T follicular helper cell (primary cell): Measurements from ENCODE around the gene NCOA6.

Experiments used
- DNase-seq: peaks from one replicate; pipeline ENCODE4 v3.0.0-alpha.2; 2020; ENCODE audit warnings: low read depth
- total RNA-seq, 2 experiments: gene quantifications; one replicate each; lab custom pipeline; 2026; lab: John Stamatoyannopoulos, UW

The NCOA6 gene
- total RNA-seq: 17.8 to 35.2 reads per million in 2 experiments

GRCh38 chr20:34825530-34826362 lies at the start of gene NCOA6:
Gene NCOA6, minus strand, starts transcription at chr20:34825651. Its CDS starts 43,296 bp downstream, at chr20:34782355.
- peak; percentile 83 for DNase-seq

GRCh38 chr20:34874094-34874654 lies 48.7 kb upstream of the NCOA6 start:
- DNase-seq: peak; percentile 24

- no peak for DNase-seq
Observed at GRCh38 chr20:34873583-34874093, 48.2 kb upstream of the NCOA6 start.

- peak; percentile 82 for DNase-seq
Observed at GRCh38 chr20:34872622-34873224, 47.3 kb upstream of the NCOA6 start, which contains the start of gene GGT7. Gene GGT7, minus strand, starts transcription at chr20:34872856. Its CDS starts 41 bp downstream, at chr20:34872815.

GRCh38 chr20:34871966-34872621 lies 46.6 kb upstream of the NCOA6 start:
- no peak for DNase-seq

- DNase-seq: no peak
Observed at GRCh38 chr20:34871320-34871926, 46.0 kb upstream of the NCOA6 start.

- no peak for DNase-seq
Observed at GRCh38 chr20:34864216-34864615, 38.8 kb upstream of the NCOA6 start.

GRCh38 chr20:34863421-34863965 lies 38.0 kb upstream of the NCOA6 start:
- DNase-seq: no peak

GRCh38 chr20:34862724-34863123 lies 37.3 kb upstream of the NCOA6 start:
- DNase-seq: no peak

GRCh38 chr20:34861386-34862084 lies 36.1 kb upstream of the NCOA6 start:
- no peak for DNase-seq

- no peak for DNase-seq
Observed at GRCh38 chr20:34859826-34860545, 34.5 kb upstream of the NCOA6 start.

- DNase-seq: no peak
Observed at GRCh38 chr20:34859367-34859766, 33.9 kb upstream of the NCOA6 start.

- DNase-seq: no peak
Observed at GRCh38 chr20:34852298-34852697, 26.8 kb upstream of the NCOA6 start.

GRCh38 chr20:34850969-34851368 lies 25.5 kb upstream of the NCOA6 start:
- no peak for DNase-seq

GRCh38 chr20:34849778-34850177 lies 24.3 kb upstream of the NCOA6 start:
- DNase-seq: no peak

GRCh38 chr20:34848597-34848996 lies 23.1 kb upstream of the NCOA6 start:
- no peak for DNase-seq

- DNase-seq: no peak
Observed at GRCh38 chr20:34843421-34843820, 18.0 kb upstream of the NCOA6 start.

GRCh38 chr20:34842143-34842542 lies 16.7 kb upstream of the NCOA6 start:
- DNase-seq: no peak

GRCh38 chr20:34834459-34834893 lies 9.0 kb upstream of the NCOA6 start:
- DNase-seq: no peak

- DNase-seq: no peak
Observed at GRCh38 chr20:34831936-34832335, 6.5 kb upstream of the NCOA6 start.
